K562 (cell line): ENCODE measurements around the gene MLXIPL. TPM values are rescaled to one million over a fixed set of nuclear protein-coding genes. Genes with fewer than 3 reads are reported as not detected.
"Not testable (repeated sequence)": the region's sequence is repeated elsewhere in the genome, so short reads cannot be mapped to it uniquely, and the experiment has no call there.

ENCODE experiments used
- ATAC-seq: fragments of 200-7000 bp; cut with Tn5 transposase; 3 replicates; pipeline ENCODE4 v1.9.1; 2020; ENCODE audit warnings: moderate library complexity
- BruUV-seq: library from RNA; stranded (reverse); fragments of 400-500 nt; replicated peaks from 2 replicates; lab custom pipeline; 2021; lab: Mats Ljungman, UMichigan
- CTCF ChIA-PET: fragments of 300-600 bp; formaldehyde crosslinking; extraction: SDS; loops from one replicate; lab custom pipeline; 2021; ENCODE audit warnings: low intra/inter-chr PET ratio; lab: Yijun Ruan, JAX
- POLR2A ChIA-PET: fragments of 300-600, 350-650 bp; sonication (Branson Sonifier 250); formaldehyde crosslinking; extraction: SDS; loops from one replicate; lab custom pipeline; 2021; ENCODE audit warnings: antibody characterized with exemption, inconsistent platforms; lab: Yijun Ruan, JAX
- DNase-seq, 4 experiments: peaks; one replicate each; pipeline versions ENCODE4 v3.0.0 to v3.0.0-alpha.2; 2011 to 2018; ENCODE audit warnings: low spot score in 3 of 4, mixed read lengths in 3 of 4; ENCODE audit errors: extremely low read depth in 1 of 4
- FAIRE-seq: peaks from 2 replicates; lab custom pipeline; 2011; peaks lifted over from hg19 to GRCh38; lab: Jason Lieb, UNC
- H2AFZ ChIP-seq: 2 replicates; pipeline ENCODE4 v1.6.0; 2011; ENCODE audit warnings: low read depth, low read length, control low read depth, inconsistent platforms
- H3K27ac ChIP-seq: fragments of 200-600 bp; 3 replicates; pipeline ENCODE4 v1.8.0; 2011; ENCODE audit warnings: low read depth, mild to moderate bottlenecking, control low read depth, inconsistent platforms, low read length, moderate library complexity, mixed read lengths; ENCODE audit errors: extremely low read depth
- H3K27me3 ChIP-seq, 2 experiments: fragments of 300-600 bp in 1 of 2; 2 replicates in 1 of 2; 3 replicates in 1 of 2; pipeline versions ENCODE4 v1.6.0 to v1.8.0; 2011; ENCODE audit warnings: inconsistent platforms in 2 of 2, low read length in 2 of 2, mild to moderate bottlenecking in 1 of 2, mixed read lengths in 1 of 2, moderate library complexity in 1 of 2; ENCODE audit not compliant: control insufficient read depth in 2 of 2, insufficient read depth in 2 of 2
- H3K36me3 ChIP-seq: fragments of 300-600 bp; 3 replicates; pipeline ENCODE4 v1.8.0; 2011; ENCODE audit warnings: mild to moderate bottlenecking, low read length, inconsistent platforms; ENCODE audit not compliant: control insufficient read depth, insufficient read depth
- H3K4me1 ChIP-seq, 2 experiments: fragments of 200-600 bp in 1 of 2; replicated peaks in 1 of 2; 2 replicates in 1 of 2; 3 replicates in 1 of 2; pipeline versions ENCODE4 v1.5.1 to v1.8.0; 2011; ENCODE audit warnings: inconsistent platforms in 2 of 2, low read length in 2 of 2, mild to moderate bottlenecking in 1 of 2, mixed read lengths in 1 of 2, moderate library complexity in 1 of 2; ENCODE audit not compliant: control insufficient read depth in 2 of 2, insufficient read depth in 2 of 2
- H3K4me2 ChIP-seq: 2 replicates; pipeline ENCODE4 v1.6.1; 2011; ENCODE audit warnings: low read length, control low read depth, inconsistent platforms, mixed read lengths; ENCODE audit not compliant: insufficient read depth
- H3K4me3 ChIP-seq: fragments of 200-600 bp; sonication (generic), shearing (Covaris generic); 2 replicates; pipeline ENCODE4 v1.5.1; 2016; ENCODE audit warnings: control low read depth, inconsistent platforms
- H3K79me2 ChIP-seq: fragments of 200-600 bp; 3 replicates; pipeline ENCODE4 v1.8.0; 2011; ENCODE audit warnings: low read length, inconsistent platforms; ENCODE audit not compliant: control insufficient read depth, insufficient read depth
- H3K9ac ChIP-seq, 2 experiments: 2 replicates each; pipeline versions ENCODE4 v1.6.0 to v1.6.1; 2011; ENCODE audit warnings: low read depth in 2 of 2, low read length in 2 of 2, control low read depth in 1 of 2, inconsistent platforms in 1 of 2, mild to moderate bottlenecking in 1 of 2, mixed read lengths in 1 of 2; ENCODE audit not compliant: insufficient read depth in 1 of 2
- H3K9me1 ChIP-seq: one replicate; pipeline ENCODE4 v1.6.0; 2011; ENCODE audit warnings: inconsistent platforms, mild to moderate bottlenecking, low read length, moderate library complexity; ENCODE audit not compliant: control insufficient read depth, insufficient read depth
- H3K9me3 ChIP-seq: replicated peaks from 2 replicates; pipeline ENCODE4 v1.5.1; 2011; ENCODE audit warnings: low read depth, low read length, inconsistent platforms; ENCODE audit not compliant: control insufficient read depth, insufficient read depth
- H4K20me1 ChIP-seq: replicated peaks from 2 replicates; pipeline ENCODE4 v1.6.1; 2011; ENCODE audit warnings: low read length, inconsistent platforms, mixed read lengths; ENCODE audit not compliant: control insufficient read depth, insufficient read depth
- ERF ChIP-seq: fragments of 450-650 bp; formaldehyde crosslinking; IDR thresholded peaks from 2 replicates; pipeline ENCODE4 v1.4.0; 2020; ENCODE audit warnings: mild to moderate bottlenecking, mixed read lengths
- NFIC ChIP-seq: fragments of 450-650 bp; IDR thresholded peaks from 2 replicates; pipeline ENCODE4 v1.6.1; 2017; ENCODE audit warnings: mild to moderate bottlenecking, inconsistent platforms
- PCBP2 ChIP-seq: fragments of 200-400 bp; formaldehyde crosslinking; IDR thresholded peaks from 2 replicates; pipeline ENCODE4 v1.6.1; 2018; ENCODE audit warnings: low read length, low read depth, mild to moderate bottlenecking, moderate library complexity; ENCODE audit not compliant: poor library complexity, severe bottlenecking
- ZNF354B ChIP-seq: fragments of 250-450 bp; sonication (Bioruptor Pico); IDR thresholded peaks from 2 replicates; pipeline ENCODE4 v1.4.0; 2020
- WGBS: fragments of 100-300 bp; shearing (Covaris generic); methylation state at CpG from one replicate; pipeline ENCODE4 v1.1.6; 2016; ENCODE audit warnings: low coverage, mixed read lengths; ENCODE audit not compliant: insufficient coverage; ENCODE audit errors: missing lambda C conversion rate; 5-methylcytosine and 5-hydroxymethylcytosine counted together
- in situ Hi-C: fragments of 300-500 bp; cut with MboI; formaldehyde crosslinking; loops from 4 replicates; pipeline ENCODE4 v1.15.0; 2018; ENCODE audit warnings: inconsistent platforms, mixed read lengths
- intact Hi-C: fragments of 100-400 bp; cut with micrococcal nuclease; formaldehyde crosslinking; loops from 2 replicates; pipeline ENCODE4 v1.14.2; 2022
- polyA plus RNA-seq, 8 experiments: library from polyadenylated mRNA; depleted of rRNA in 4 of 8; stranded (reverse) in 5 of 8; unstranded in 3 of 8; fragments of >200 nt; fragmentation: Nextera tagmentation in 2 of 8; fragmentation: Illumina TruSeq in 1 of 8; extraction: Ambion mirVana in 2 of 8; extraction: Trizol in 1 of 8; gene quantifications; 2 replicates each; pipeline versions ENCODE4 v1.2.1 to v1.2.3, GENCODE V29; 2011 to 2014; ENCODE audit warnings: inconsistent platforms in 1 of 8, missing spikeins in 1 of 8
- total RNA-seq, 7 experiments: library from RNA; depleted of rRNA in 6 of 7; stranded (reverse); fragments of >200 nt in 6 of 7; fragmentation: Illumina TruSeq in 2 of 7; extraction: Trizol in 2 of 7; gene quantifications; 2 replicates each; pipeline versions ENCODE4 v1.2.1 to v1.2.3, GENCODE V29; 2011 to 2021; ENCODE audit warnings: low replicate concordance in 1 of 7
- TF ChIP-seq, protein P1 (sequence below), 2 experiments: fragments of 200-800 bp in 1 of 2; sonication (Bioruptor generic) in 1 of 2; sonication (generic) in 1 of 2; formaldehyde crosslinking in 1 of 2; IDR thresholded peaks in 1 of 2; conservative IDR thresholded peaks in 1 of 2; 2 replicates each; pipeline versions ENCODE4 v1.5.0 to v1.6.1; 2016 to 2020; ENCODE audit warnings: missing compliant biosample characterization in 1 of 2, missing genetic modification characterization in 1 of 2, missing genetic modification reagents in 1 of 2

Gene MLXIPL
- total and polyA plus RNA-seq, 9 of the 15 experiments (the other 6 are each of a cell fraction or from before 2014, with no cell fraction given) = 0.11 to 18.4 (median 1.4) TPM

DNA sequence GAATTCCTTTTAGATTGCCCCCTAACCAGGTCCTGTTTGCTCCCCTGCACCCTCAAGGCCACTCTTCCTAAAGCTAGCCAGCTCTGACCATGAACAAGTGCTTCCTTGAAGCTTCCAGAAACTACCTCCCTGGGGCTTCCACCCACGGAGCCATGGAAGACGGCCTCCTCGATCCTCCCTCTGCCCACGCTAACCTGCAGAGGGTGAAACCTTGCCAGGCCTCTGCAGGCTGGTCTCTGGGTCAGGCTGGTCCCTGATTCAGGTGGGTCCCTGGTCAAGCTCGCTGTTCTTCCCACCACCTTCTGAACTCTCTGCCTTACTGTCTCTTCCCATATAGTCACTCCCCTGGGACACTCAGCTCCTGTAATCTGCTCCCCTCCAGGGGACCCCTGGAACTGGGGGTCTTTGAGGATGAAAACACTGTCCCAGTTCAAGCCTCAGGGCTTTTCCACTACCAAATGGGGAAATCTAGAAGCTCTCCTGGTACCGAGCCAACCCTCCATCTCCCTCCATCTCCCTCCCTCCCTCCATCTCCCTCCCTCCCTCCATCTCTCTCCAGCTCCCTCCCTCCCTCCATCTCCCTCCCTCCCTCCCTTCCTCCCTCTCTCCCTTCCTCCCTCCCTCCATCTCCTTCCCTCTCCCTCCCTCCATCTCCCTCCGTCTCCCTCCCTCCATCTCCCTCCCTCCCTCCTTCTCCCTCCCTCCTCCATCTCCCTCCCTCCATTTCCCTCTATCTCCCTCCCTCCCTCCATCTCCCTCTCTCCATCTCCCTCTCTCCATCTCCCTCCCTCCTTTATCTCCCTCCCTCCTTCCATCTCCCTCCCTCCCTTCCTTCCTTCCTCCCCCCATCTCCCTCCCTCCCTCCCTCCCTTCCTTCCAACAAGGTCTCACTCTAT, 2.9 kb downstream of the MLXIPL start:
- Histone ChIP-seq H3K27ac (no peak overlapping the region), H3K9ac (no peak overlapping the region), H3K9me1 (no peaks in the 10 kb centered on the region), H3K4me3 (no peak overlapping the region), H3K4me2 (no peak overlapping the region), H3K27me3 (peaks cover 0 to under 1% of the 10 kb centered on the region in 2 experiments; a peak in 1 of 5 replicates), H3K79me2 (no peaks in the 10 kb centered on the region), H4K20me1 (no peaks in the 10 kb centered on the region; the same call in 1 of the 2 replicates), H3K9me3 (no peaks in the 10 kb centered on the region), H3K36me3 (no peaks in the 10 kb centered on the region), H2AFZ (no peak overlapping the region), H3K4me1 (peaks cover 24 to 35% of the 10 kb centered on the region in 2 experiments)
- ATAC-seq (no peak), FAIRE-seq (no peak), DNase-seq (no peak)
- TF ChIP-seq PCBP2 (peak; percentile 69), ZNF354B (no peak), NFIC (peak; percentile 35; the same call in 1 of the 2 replicates), ERF (CRISPR knock-in tag) (no peak)
- TF ChIP-seq, protein P1, sequence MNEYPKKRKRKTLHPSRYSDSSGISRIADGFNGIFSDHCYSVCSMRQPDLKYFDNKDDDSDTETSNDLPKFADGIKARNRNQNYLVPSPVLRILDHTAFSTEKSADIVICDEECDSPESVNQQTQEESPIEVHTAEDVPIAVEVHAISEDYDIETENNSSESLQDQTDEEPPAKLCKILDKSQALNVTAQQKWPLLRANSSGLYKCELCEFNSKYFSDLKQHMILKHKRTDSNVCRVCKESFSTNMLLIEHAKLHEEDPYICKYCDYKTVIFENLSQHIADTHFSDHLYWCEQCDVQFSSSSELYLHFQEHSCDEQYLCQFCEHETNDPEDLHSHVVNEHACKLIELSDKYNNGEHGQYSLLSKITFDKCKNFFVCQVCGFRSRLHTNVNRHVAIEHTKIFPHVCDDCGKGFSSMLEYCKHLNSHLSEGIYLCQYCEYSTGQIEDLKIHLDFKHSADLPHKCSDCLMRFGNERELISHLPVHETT (CRISPR knock-in tag; conservative IDR thresholded peaks at IDR 0.05 in 1 of 2, IDR thresholded peaks at IDR 0.05 in 1 of 2) = no peak
- intact Hi-C loops (no loop called here), in situ Hi-C loops (no loop called here)
- BruUV-seq = no TSS peak
- POLR2A ChIA-PET = interaction anchor here (0.6 kb wide), 1 partner anchor 663 kb away, joined by 3 read pairs; no protein-coding TSS in a partner anchor
- WGBS = 75% methylated on average over 5 of the region's 7 CpGs
- CTCF ChIA-PET = no interaction called here

DNA sequence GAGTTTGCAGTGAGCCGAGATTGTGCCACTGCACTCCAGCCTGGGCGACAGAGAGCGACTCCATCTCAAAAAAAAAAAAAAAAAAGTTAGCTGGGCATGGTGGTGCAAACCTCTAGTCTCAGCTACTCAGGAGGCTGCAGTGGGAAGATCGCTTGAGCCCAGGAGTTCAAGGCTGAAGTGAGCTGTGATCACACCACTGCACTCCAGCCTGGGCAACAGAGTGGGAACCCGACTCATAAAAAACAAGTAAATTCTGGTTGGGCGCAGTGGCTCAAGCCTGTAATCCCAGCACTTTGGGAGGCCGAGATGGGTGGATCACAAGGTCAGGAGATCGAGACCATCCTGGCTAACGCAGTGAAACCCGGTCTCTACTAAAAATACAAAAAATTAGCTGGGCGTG, 4.9 kb downstream of the MLXIPL start:
- POLR2A ChIA-PET = interaction anchor here (1.0 kb wide), 1 partner anchor 12 kb away, joined by 3 read pairs; no protein-coding TSS in a partner anchor

More for the DNA sequence above, 4.9 kb downstream of the MLXIPL start:
- H3K36me3 ChIP-seq, H3K9ac ChIP-seq, H3K4me2 ChIP-seq, H3K27me3 ChIP-seq, H2AFZ ChIP-seq, H3K79me2 ChIP-seq, H3K9me3 ChIP-seq, ATAC-seq, BruUV-seq, DNase-seq, in situ Hi-C loops, H3K27ac ChIP-seq, H3K9me1 ChIP-seq, H3K4me3 ChIP-seq, H4K20me1 ChIP-seq, intact Hi-C loops, FAIRE-seq: not testable (repeated sequence)
- CTCF ChIA-PET = interaction anchor here (0.6 kb wide), 1 partner anchor 10 kb away, joined by 3 read pairs; no protein-coding TSS in a partner anchor
- H3K4me1 ChIP-seq = peaks cover 24 to 33% of the 10 kb centered on the region in 2 experiments
- WGBS = 83% methylated on average over 11 of the region's 11 CpGs
